SJCRH30 (cell line): Measurements from ENCODE around the gene PKN1. TPM values are rescaled to one million over a fixed set of nuclear protein-coding genes. Genes with fewer than 3 reads are reported as not detected.

Experiments
- DNase-seq, 2 experiments: peaks; one replicate each; pipeline ENCODE4 v3.0.0-alpha.2; 2015 to 2020
- H3K27ac ChIP-seq: fragments of 250-450 bp; sonication (Bioruptor Pico); 2 replicates; pipeline ENCODE4 v1.5.1; 2020; ENCODE audit warnings: mild to moderate bottlenecking, moderate library complexity
- H3K27me3 ChIP-seq: fragments of 250-450 bp; sonication (Bioruptor Pico); 2 replicates; pipeline ENCODE4 v1.5.1; 2020; ENCODE audit warnings: mild to moderate bottlenecking, moderate library complexity
- H3K36me3 ChIP-seq: fragments of 250-450 bp; sonication (Bioruptor Pico); 2 replicates; pipeline ENCODE4 v1.5.1; 2020; ENCODE audit warnings: mild to moderate bottlenecking, moderate library complexity
- H3K4me1 ChIP-seq: fragments of 250-450 bp; sonication (Bioruptor Pico); 2 replicates; pipeline ENCODE4 v1.5.1; 2020; ENCODE audit warnings: mild to moderate bottlenecking, moderate library complexity
- H3K4me3 ChIP-seq: fragments of 250-450 bp; sonication (Bioruptor Pico); 2 replicates; pipeline ENCODE4 v1.5.1; 2020; ENCODE audit warnings: mild to moderate bottlenecking, moderate library complexity
- H3K9me3 ChIP-seq: fragments of 250-450 bp; sonication (Bioruptor Pico); replicated peaks from 2 replicates; pipeline ENCODE4 v1.5.1; 2020; ENCODE audit warnings: mild to moderate bottlenecking, moderate library complexity
- total RNA-seq: library from RNA; depleted of rRNA; stranded (reverse); fragments of >200 nt; shearing (Covaris generic); gene quantifications from 2 replicates; pipeline ENCODE4 v1.2.3, GENCODE V29; 2014; rRNA removed

The PKN1 gene
- total RNA-seq, 1 experiment from 2014 or later, result 66.2 TPM

DNA sequence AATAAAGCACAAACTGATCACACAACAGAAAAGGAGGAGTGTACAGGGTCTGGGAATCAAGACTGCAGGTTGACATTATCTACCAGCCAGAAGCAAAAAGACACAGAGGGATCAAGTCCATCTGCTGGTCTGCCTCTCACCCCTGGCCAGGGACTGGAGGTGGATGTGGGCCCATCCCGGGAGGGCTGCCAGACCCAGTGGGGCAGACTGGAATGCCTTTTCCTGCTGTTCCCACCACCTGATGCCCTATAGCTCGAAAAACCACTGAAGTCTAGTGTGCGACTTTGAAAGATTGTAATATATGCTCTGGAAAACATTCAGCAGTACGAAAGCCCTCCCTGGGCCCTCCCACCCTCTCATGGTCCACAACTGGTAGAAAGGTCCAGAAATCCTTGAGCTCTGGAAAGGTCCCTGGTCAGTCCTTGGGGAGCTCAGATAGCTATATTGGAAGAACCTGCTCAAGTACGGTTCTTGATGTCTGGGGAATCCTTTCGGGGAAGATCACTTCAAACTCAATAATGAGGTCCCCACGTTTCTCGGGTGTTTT is 82.5 kb downstream of the PKN1 start:
- no peak overlapping the region for H3K4me3 ChIP-seq
- no peaks in the 10 kb centered on the region for H3K27me3 ChIP-seq
- peaks cover 16% of the 10 kb centered on the region for H3K4me1 ChIP-seq
- H3K27ac ChIP-seq, result no peak overlapping the region
- no peaks in the 10 kb centered on the region for H3K9me3 ChIP-seq
- DNase-seq, result no peak
- peaks cover 29% of the 10 kb centered on the region for H3K36me3 ChIP-seq

DNA sequence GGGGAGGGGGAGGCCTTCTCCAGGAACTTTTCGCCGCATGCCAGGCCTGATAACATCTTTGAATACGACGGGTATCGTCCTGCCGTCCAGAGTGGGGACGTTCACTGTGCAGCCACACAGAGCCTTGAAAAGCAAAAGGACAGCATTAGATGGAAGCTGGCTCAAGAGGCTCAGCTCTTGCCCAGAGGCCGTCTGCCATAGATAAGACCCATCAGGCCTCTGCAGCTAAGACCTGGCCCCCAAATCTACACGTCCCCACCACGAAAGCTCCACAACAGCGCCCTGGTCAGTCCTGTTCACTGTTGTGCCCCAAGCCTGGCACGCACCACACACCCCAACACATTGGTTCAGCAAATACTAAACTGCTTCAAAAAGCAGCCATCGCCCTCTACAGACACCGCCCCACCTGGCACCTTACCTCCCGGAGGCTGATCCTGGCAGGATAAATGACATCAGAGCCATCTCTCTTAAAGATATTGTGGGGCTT is 83.0 kb downstream of the PKN1 start:
- DNase-seq, result no peak

GRCh38 chr19:14516746-14517438 is 83.8 kb downstream of the PKN1 start:
- Histone ChIP-seq H3K27ac (no peak overlapping the region), H3K4me1 (peaks cover 22% of the 10 kb centered on the region), H3K9me3 (no peaks in the 10 kb centered on the region), H3K36me3 (peaks cover 29% of the 10 kb centered on the region), H3K4me3 (peak overlapping the region; percentile 96), H3K27me3 (no peaks in the 10 kb centered on the region)
- no peak for DNase-seq

More for the DNA sequence above, 83.0 kb downstream of the PKN1 start:
- H3K4me3 ChIP-seq, result peak overlapping the region; percentile 96
- H3K27ac ChIP-seq, result no peak overlapping the region
- peaks cover 21% of the 10 kb centered on the region for H3K4me1 ChIP-seq
- H3K36me3 ChIP-seq, result peaks cover 29% of the 10 kb centered on the region
- no peaks in the 10 kb centered on the region for H3K9me3 ChIP-seq
- H3K27me3 ChIP-seq, result no peaks in the 10 kb centered on the region

- Histone ChIP-seq H3K27ac (no peak overlapping the region), H3K36me3 (peaks cover 29% of the 10 kb centered on the region), H3K27me3 (no peaks in the 10 kb centered on the region), H3K4me1 (peaks cover 26% of the 10 kb centered on the region), H3K4me3 (peak overlapping the region; percentile 96), H3K9me3 (no peaks in the 10 kb centered on the region)
- DNase-seq, result no peak
Observed at GRCh38 chr19:14517446-14517839, 84.3 kb downstream of the PKN1 start.

- peaks cover 31% of the 10 kb centered on the region for H3K4me1 ChIP-seq
- no peaks in the 10 kb centered on the region for H3K27me3 ChIP-seq
- DNase-seq, result peak; percentile 76 to 82
- no peaks in the 10 kb centered on the region for H3K9me3 ChIP-seq
- H3K36me3 ChIP-seq, result peaks cover 29% of the 10 kb centered on the region
- peak within 1 kb of the TSS; percentile 94 for H3K27ac ChIP-seq
- H3K4me3 ChIP-seq, result peak within 1 kb of the TSS; percentile 96
Observed at GRCh38 chr19:14517840-14518505, 84.9 kb downstream of the PKN1 start, which contains the start of gene DNAJB1. Gene DNAJB1 (minus strand): TSS chr19:14518397. CDS start chr19:14518349, 48 bp downstream.

DNA sequence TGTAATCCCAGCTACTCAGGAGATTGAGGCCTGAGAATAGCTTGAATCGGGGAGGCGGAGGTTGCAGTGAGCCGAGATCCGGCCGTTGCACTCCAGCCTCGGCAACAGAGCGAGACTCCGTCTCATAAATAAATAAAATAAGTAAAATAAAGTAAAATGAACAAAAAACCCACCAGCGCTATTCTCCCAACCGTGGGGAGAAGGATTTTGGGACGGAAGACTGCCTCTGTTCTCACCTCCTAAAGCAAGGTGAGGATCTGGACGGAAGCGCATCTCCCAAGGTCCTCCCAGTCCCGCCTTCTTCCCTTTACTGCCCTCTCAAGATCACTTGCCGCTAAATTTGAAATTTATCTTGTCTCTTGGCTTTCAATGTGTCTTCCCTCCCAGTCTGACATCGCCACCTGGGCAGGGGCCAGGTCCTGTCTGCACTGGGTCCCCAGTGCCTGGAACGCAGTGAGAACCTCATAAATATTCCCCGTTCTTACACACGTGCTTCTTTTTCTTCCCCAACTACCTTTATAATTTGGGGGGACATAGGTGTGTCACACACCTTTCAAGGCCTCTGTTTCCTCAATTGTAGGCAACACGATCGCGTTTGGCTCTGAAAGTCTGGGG is 86.2 kb downstream of the PKN1 start:
- no peak for DNase-seq
- Histone ChIP-seq H3K27me3 (no peaks in the 10 kb centered on the region), H3K27ac (peak overlapping the region; percentile 94), H3K9me3 (no peaks in the 10 kb centered on the region), H3K4me3 (no peak overlapping the region), H3K4me1 (peaks cover 33% of the 10 kb centered on the region), H3K36me3 (peaks cover 21% of the 10 kb centered on the region)

DNA sequence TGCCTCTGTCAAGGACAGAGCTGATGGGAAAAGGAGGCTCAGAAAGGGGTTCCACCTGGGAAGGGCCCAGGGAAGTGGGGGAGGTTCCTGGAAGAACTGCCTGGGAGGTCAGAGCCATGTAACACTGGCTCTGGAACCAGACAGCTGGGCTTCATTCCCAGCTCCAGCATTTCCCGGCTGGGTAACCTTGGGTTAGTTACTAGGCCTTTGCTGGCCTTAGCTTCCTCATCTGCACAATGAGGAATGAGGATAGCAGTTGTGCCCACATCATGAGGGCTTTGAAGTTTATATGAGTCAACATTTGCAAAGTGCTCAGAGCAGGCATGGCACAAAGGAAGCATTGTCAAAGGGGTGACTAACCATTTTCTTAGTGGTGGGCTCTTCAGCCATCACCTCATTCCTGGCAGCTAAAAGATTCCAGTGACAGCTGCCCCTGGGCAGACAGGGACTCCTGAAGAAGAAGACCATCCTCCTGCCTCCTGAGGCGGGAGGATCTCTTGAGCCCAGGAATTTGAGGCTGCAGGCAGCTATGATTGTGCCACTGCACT is 86.8 kb downstream of the PKN1 start:
- DNase-seq, result peak; percentile 96 to 99
- Histone ChIP-seq H3K4me3 (no peak overlapping the region), H3K27ac (peak overlapping the region; percentile 94), H3K27me3 (no peaks in the 10 kb centered on the region), H3K36me3 (peaks cover 15% of the 10 kb centered on the region), H3K4me1 (peaks cover 33% of the 10 kb centered on the region), H3K9me3 (no peaks in the 10 kb centered on the region)

GRCh38 chr19:14520543-14520942 is 87.4 kb downstream of the PKN1 start:
- Histone ChIP-seq H3K27me3 (no peaks in the 10 kb centered on the region), H3K27ac (peak overlapping the region; percentile 94), H3K36me3 (peaks cover 9% of the 10 kb centered on the region), H3K4me1 (peaks cover 33% of the 10 kb centered on the region), H3K9me3 (no peaks in the 10 kb centered on the region), H3K4me3 (no peak overlapping the region)
- no peak for DNase-seq

Other genes starting within 250 kb of the PKN1 start
- gene ADGRL1, start 227.1 kb upstream of the PKN1 start, total RNA-seq, result 9.3 and 9.4 TPM in 2 replicates
- 20.4 and 22.6 TPM in 2 replicates for gene ADGRE5, start 51.9 kb upstream of the PKN1 start, total RNA-seq
- gene DDX39A, start 14.0 kb upstream of the PKN1 start, total RNA-seq, result 180 and 188 TPM in 2 replicates
- 1.2 and 1.7 TPM in 2 replicates for gene PTGER1, start 42.0 kb downstream of the PKN1 start, total RNA-seq
- gene GIPC1, start 62.8 kb downstream of the PKN1 start, total RNA-seq, result 67.4 and 71.1 TPM in 2 replicates
- gene DNAJB1, start 85.1 kb downstream of the PKN1 start, total RNA-seq, result 166 and 178 TPM in 2 replicates
- 188 and 189 TPM in 2 replicates for gene TECR, start 96.3 kb downstream of the PKN1 start, total RNA-seq
- 240 and 323 TPM in 2 replicates for gene NDUFB7, start 138.8 kb downstream of the PKN1 start, total RNA-seq
- 0.04 TPM in 1 of 2 replicates, not detected in the other for gene CLEC17A, start 149.8 kb downstream of the PKN1 start, total RNA-seq
- gene ADGRE3, start 241.5 kb downstream of the PKN1 start, total RNA-seq, result not detected in 2 replicates